H1 (cell line): ENCODE results near the gene SLC37A2. TPM values are rescaled to one million over a fixed set of nuclear protein-coding genes. Genes with fewer than 3 reads are reported as not detected.

Experiments used
- CEBPB ChIP-seq: IDR thresholded peaks from 2 replicates; pipeline ENCODE4 v1.6.1; 2012; ENCODE audit warnings: low read depth, low read length
- E2F6 ChIP-seq: IDR thresholded peaks from 2 replicates; pipeline ENCODE4 v1.6.1; 2012; ENCODE audit warnings: inconsistent platforms
- RAD21 ChIP-seq, 2 experiments: IDR thresholded peaks in 1 of 2; conservative IDR thresholded peaks in 1 of 2; 2 replicates each; pipeline ENCODE4 v1.6.1; 2011; ENCODE audit warnings: low read depth in 2 of 2, low read length in 2 of 2, improper control_type of control experiment in 1 of 2, inconsistent platforms in 1 of 2, mild to moderate bottlenecking in 1 of 2, moderate library complexity in 1 of 2
- polyA plus RNA-seq, 7 experiments: library from polyadenylated mRNA; depleted of rRNA in 3 of 7; stranded (reverse) in 5 of 7; unstranded in 2 of 7; fragments of >200 nt in 5 of 7; fragments of 200-250 nt in 2 of 7; gene quantifications; 1 replicate in 5 of 7; 2 replicates in 1 of 7; 4 replicates in 1 of 7; pipeline versions ENCODE4 v1.2.1 to v1.2.3, GENCODE V29; 2011 to 2013; ENCODE audit warnings: missing spikeins in 2 of 7, mixed read lengths in 2 of 7
- total RNA-seq: library from RNA; stranded (reverse); fragmentation: NEBNext Ultra II Directional; extraction: Animal tissue kit (Norgen Biotek cat#: 25700); gene quantifications from 2 replicates; pipeline ENCODE4 v1.2.1, GENCODE V29; 2021

The SLC37A2 gene
- total and polyA plus RNA-seq, 2 of the 8 experiments (the other 6 are each of a cell fraction or from before 2014, with no cell fraction given): 1.3 to 1.9 TPM

GRCh38 chr11:125132071-125132470 is 69.0 kb downstream of the SLC37A2 start (continued):
- no peak for TF ChIP-seq RAD21 (IDR thresholded peaks at IDR 0.05 in 1 of 2, conservative IDR thresholded peaks at IDR 0.05 in 1 of 2; ENCODE audit: low read depth in 2 of 2, low read length in 2 of 2)
- TF ChIP-seq CEBPB: no peak
- TF ChIP-seq E2F6: no peak
